ENCODE data around the gene SLC27A6.

DNA sequence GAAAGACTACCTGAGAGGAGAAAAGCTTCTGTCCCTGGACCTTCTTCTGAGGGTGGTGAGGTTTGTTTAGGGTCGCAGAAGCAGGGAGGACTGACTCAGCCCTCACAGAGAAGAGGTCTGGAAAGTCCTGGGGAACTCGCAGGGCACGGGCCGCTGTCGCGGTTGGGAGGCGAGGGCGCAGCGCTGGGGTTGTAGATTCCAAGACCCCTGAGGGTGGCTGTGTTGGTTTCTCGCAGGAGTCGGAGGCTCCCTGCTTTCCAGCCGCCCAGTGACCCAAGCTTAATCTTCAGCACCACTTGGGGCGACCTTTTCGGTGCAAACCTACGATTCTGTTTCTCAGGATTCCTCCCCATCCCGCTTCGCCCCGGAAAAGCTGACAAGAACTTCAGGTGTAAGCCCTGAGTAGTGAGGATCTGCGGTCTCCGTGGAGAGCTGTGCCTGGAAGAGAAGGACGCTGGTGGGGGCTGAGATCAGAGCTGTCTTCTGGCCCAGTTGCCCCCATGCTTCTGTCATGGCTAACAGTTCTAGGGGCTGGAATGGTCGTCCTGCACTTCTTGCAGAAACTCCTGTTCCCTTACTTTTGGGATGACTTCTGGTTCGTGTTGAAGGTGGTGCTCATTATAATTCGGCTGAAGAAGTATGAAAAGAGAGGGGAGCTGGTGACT is 482 bp downstream of the SLC27A6 start:
- no peak for TF ChIP-seq CTCF (IDR thresholded peaks at IDR 0.05; ENCODE audit: poor library complexity)
- TF ChIP-seq EZH2 (IDR thresholded peaks at IDR 0.05; ENCODE audit: borderline replicate concordance) = no peak
